Mesenchymal stem cell (in vitro differentiated cells and primary cell): ENCODE data around the gene ALG3.

Source experiments
- DNase-seq: peaks from one replicate; pipeline ENCODE4 v3.0.0-alpha.2; 2013
- H2AFZ ChIP-seq: one replicate; pipeline ENCODE4 v1.6.1; 2013; ENCODE audit warnings: low read depth, mild to moderate bottlenecking, control low read depth, inconsistent platforms, low read length, moderate library complexity
- H2AK5ac ChIP-seq: 2 replicates; pipeline ENCODE4 v1.6.1; 2013; ENCODE audit warnings: low read length, moderate library complexity, mild to moderate bottlenecking, inconsistent platforms; ENCODE audit not compliant: severe bottlenecking
- H2BK120ac ChIP-seq: one replicate; pipeline ENCODE4 v1.6.1; 2013; ENCODE audit warnings: low read depth, mild to moderate bottlenecking, inconsistent platforms, low read length, moderate library complexity
- H2BK12ac ChIP-seq, 2 experiments: one replicate each; pipeline ENCODE4 v1.6.1; 2013; ENCODE audit warnings: inconsistent platforms in 2 of 2, low read length in 2 of 2, mild to moderate bottlenecking in 2 of 2, moderate library complexity in 2 of 2, control low read depth in 1 of 2
- H2BK15ac ChIP-seq: one replicate; pipeline ENCODE4 v1.6.1; 2013; ENCODE audit warnings: mild to moderate bottlenecking, low read depth, inconsistent platforms; ENCODE audit not compliant: poor library complexity, severe bottlenecking
- H2BK5ac ChIP-seq: 2 replicates; pipeline ENCODE4 v1.6.1; 2013; ENCODE audit warnings: low read depth, mild to moderate bottlenecking, low read length, control low read depth, inconsistent platforms; ENCODE audit not compliant: poor library complexity, severe bottlenecking
- H3K14ac ChIP-seq, 2 experiments: one replicate each; pipeline ENCODE4 v1.6.1; 2013; ENCODE audit warnings: inconsistent platforms in 2 of 2, low read length in 2 of 2, control low read depth in 1 of 2, mild to moderate bottlenecking in 1 of 2, moderate library complexity in 1 of 2
- H3K18ac ChIP-seq, 2 experiments: one replicate each; pipeline ENCODE4 v1.6.1; 2013; ENCODE audit warnings: inconsistent platforms in 2 of 2, low read length in 2 of 2, control low read depth in 1 of 2, low read depth in 1 of 2, mild to moderate bottlenecking in 1 of 2
- H3K23ac ChIP-seq, 2 experiments: one replicate each; pipeline ENCODE4 v1.6.1; 2013; ENCODE audit warnings: inconsistent platforms in 2 of 2, low read length in 2 of 2, mild to moderate bottlenecking in 2 of 2, moderate library complexity in 2 of 2, control low read depth in 1 of 2
- H3K27ac ChIP-seq: 2 replicates; pipeline ENCODE4 v1.5.1; 2013; ENCODE audit warnings: mild to moderate bottlenecking, moderate library complexity, low read length, control low read depth, inconsistent platforms; ENCODE audit not compliant: poor library complexity, severe bottlenecking
- H3K27me3 ChIP-seq, 2 experiments: 2 replicates each; pipeline versions ENCODE4 v1.6.1 to v1.7.0; 2013; ENCODE audit warnings: low read length in 2 of 2, mild to moderate bottlenecking in 2 of 2, moderate library complexity in 2 of 2, control low read depth in 1 of 2, inconsistent platforms in 1 of 2; ENCODE audit not compliant: control insufficient read depth in 1 of 2, insufficient read depth in 1 of 2
- H3K36me3 ChIP-seq, 2 experiments: 2 replicates each; pipeline versions ENCODE4 v1.6.1 to v1.7.0; 2013; ENCODE audit warnings: low read length in 2 of 2, control low read depth in 1 of 2, inconsistent platforms in 1 of 2, low read depth in 1 of 2, mild to moderate bottlenecking in 1 of 2; ENCODE audit not compliant: insufficient read depth in 2 of 2, control insufficient read depth in 1 of 2
- H3K4ac ChIP-seq, 2 experiments: one replicate each; pipeline ENCODE4 v1.6.1; 2013; ENCODE audit warnings: inconsistent platforms in 2 of 2, low read length in 2 of 2, mild to moderate bottlenecking in 2 of 2, moderate library complexity in 2 of 2, control low read depth in 1 of 2, low read depth in 1 of 2
- H3K4me1 ChIP-seq: 2 replicates; pipeline ENCODE4 v1.6.1; 2013; ENCODE audit warnings: low read depth, low read length, control low read depth; ENCODE audit not compliant: control insufficient read depth, insufficient read depth
- H3K4me2 ChIP-seq: 2 replicates; pipeline ENCODE4 v1.6.1; 2013; ENCODE audit warnings: low read length, mild to moderate bottlenecking, inconsistent platforms; ENCODE audit not compliant: poor library complexity, severe bottlenecking
- H3K4me3 ChIP-seq, 2 experiments: 2 replicates each; pipeline versions ENCODE4 v1.5.1 to v1.7.0; 2013; ENCODE audit warnings: low read length in 2 of 2, mild to moderate bottlenecking in 2 of 2, control low read depth in 1 of 2, low read depth in 1 of 2; ENCODE audit not compliant: insufficient read depth in 1 of 2
- H3K79me1 ChIP-seq: replicated peaks from 2 replicates; pipeline ENCODE4 v1.6.1; 2013; ENCODE audit warnings: mild to moderate bottlenecking, control low read depth, low read length, inconsistent platforms; ENCODE audit not compliant: poor library complexity, severe bottlenecking
- H3K9ac ChIP-seq: 2 replicates; pipeline ENCODE4 v1.7.0; 2013; ENCODE audit warnings: mild to moderate bottlenecking, low read length, moderate library complexity
- H3K9me3 ChIP-seq: 2 replicates; pipeline ENCODE4 v1.7.0; 2013; ENCODE audit warnings: mild to moderate bottlenecking, low read length; ENCODE audit not compliant: control insufficient read depth
- H4K8ac ChIP-seq: one replicate; pipeline ENCODE4 v1.6.1; 2013; ENCODE audit warnings: inconsistent platforms, mild to moderate bottlenecking, low read length, moderate library complexity
- H4K91ac ChIP-seq: one replicate; pipeline ENCODE4 v1.6.1; 2013; ENCODE audit warnings: mild to moderate bottlenecking, low read length, inconsistent platforms
- WGBS: methylation state at CpG from one replicate; pipeline ENCODE4 v1.1.7; 2013; ENCODE audit warnings: mixed read lengths; 5-methylcytosine and 5-hydroxymethylcytosine counted together

ALG3 gene

GRCh38 chr3:184234671-184235380, 13.9 kb downstream of the ALG3 start:
- Histone ChIP-seq H3K4me1 (peaks cover 18% of the 10 kb centered on the region), H4K8ac (no peak overlapping the region), H4K91ac (no peak overlapping the region), H3K4me3 (no peak overlapping the region), H3K27ac (no peak overlapping the region), H3K14ac (no peak overlapping the region), H2BK12ac (no peak overlapping the region), H2BK5ac (peak overlapping the region; percentile 53), H3K9ac (no peak overlapping the region), H2BK15ac (no peak overlapping the region), H2AFZ (no peak overlapping the region), H2BK120ac (no peak overlapping the region), H3K23ac (no peak overlapping the region), H3K36me3 (no peaks in the 10 kb centered on the region), H3K27me3 (peaks cover 35 to 70% of the 10 kb centered on the region in 2 experiments), H3K79me1 (no peaks in the 10 kb centered on the region), H3K18ac (no peak overlapping the region), H3K9me3 (no peaks in the 10 kb centered on the region), H2AK5ac (no peak overlapping the region), H3K4me2 (no peak overlapping the region), H3K4ac (no peak overlapping the region)
- WGBS, result 83% methylated on average over 19 of the region's 19 CpGs
- DNase-seq, result no peak

- Histone ChIP-seq H3K79me1 (no peaks in the 10 kb centered on the region), H3K18ac (no peak overlapping the region), H3K23ac (no peak overlapping the region), H3K27ac (no peak overlapping the region), H2AK5ac (no peak overlapping the region), H3K14ac (peak overlapping the region in 1 of 2 experiments; percentile 30), H3K4me2 (no peak overlapping the region), H3K4me1 (peaks cover 24% of the 10 kb centered on the region), H4K8ac (no peak overlapping the region), H3K9me3 (no peaks in the 10 kb centered on the region), H2BK15ac (no peak overlapping the region), H2BK12ac (no peak overlapping the region), H3K36me3 (no peaks in the 10 kb centered on the region), H2BK120ac (no peak overlapping the region), H3K4ac (no peak overlapping the region), H3K4me3 (no peak overlapping the region), H3K9ac (no peak overlapping the region), H2AFZ (no peak overlapping the region), H3K27me3 (peaks cover 38 to 76% of the 10 kb centered on the region in 2 experiments), H4K91ac (no peak overlapping the region), H2BK5ac (no peak overlapping the region)
- WGBS, result 52% methylated on average over 4 of the region's 4 CpGs
- peak; percentile 68 for DNase-seq
Measured at GRCh38 chr3:184234224-184234623, 14.5 kb downstream of the ALG3 start.

GRCh38 chr3:184233127-184233843, 15.5 kb downstream of the ALG3 start:
- H3K18ac ChIP-seq, result no peak overlapping the region
- H2AFZ ChIP-seq, result no peak overlapping the region
- no peak overlapping the region for H2BK15ac ChIP-seq
- H3K4me1 ChIP-seq, result peaks cover 27% of the 10 kb centered on the region
- H3K9ac ChIP-seq, result no peak overlapping the region
- H3K23ac ChIP-seq, result no peak overlapping the region
- no peak overlapping the region for H2BK5ac ChIP-seq
- WGBS, result 87% methylated on average over 21 of the region's 23 CpGs
- no peak overlapping the region for H2AK5ac ChIP-seq
- no peak overlapping the region for H4K8ac ChIP-seq
- no peak overlapping the region for H3K4me3 ChIP-seq
- H3K4ac ChIP-seq, result no peak overlapping the region
- no peaks in the 10 kb centered on the region for H3K36me3 ChIP-seq
- no peak overlapping the region for H3K4me2 ChIP-seq
- H3K9me3 ChIP-seq, result no peaks in the 10 kb centered on the region
- no peak overlapping the region for H3K27ac ChIP-seq
- H3K14ac ChIP-seq, result no peak overlapping the region
- peaks cover 46 to 79% of the 10 kb centered on the region in 2 experiments for H3K27me3 ChIP-seq
- H2BK120ac ChIP-seq, result no peak overlapping the region
- no peaks in the 10 kb centered on the region for H3K79me1 ChIP-seq
- no peak overlapping the region for H4K91ac ChIP-seq
- DNase-seq, result no peak
- H2BK12ac ChIP-seq, result no peak overlapping the region

GRCh38 chr3:184231671-184232070, 17.1 kb downstream of the ALG3 start:
- WGBS, result 82% methylated on average over 3 of the region's 3 CpGs

More at GRCh38 chr3:184231671-184232070, 17.1 kb downstream of the ALG3 start:
- Histone ChIP-seq H2BK15ac (no peak overlapping the region), H3K27ac (no peak overlapping the region), H3K4ac (no peak overlapping the region), H4K91ac (no peak overlapping the region), H2BK5ac (no peak overlapping the region), H2AFZ (no peak overlapping the region), H3K4me3 (no peak overlapping the region), H3K4me1 (peaks cover 27% of the 10 kb centered on the region), H3K9me3 (no peaks in the 10 kb centered on the region), H3K27me3 (peaks cover 57 to 78% of the 10 kb centered on the region in 2 experiments), H2BK12ac (no peak overlapping the region), H3K9ac (no peak overlapping the region), H3K18ac (no peak overlapping the region), H2AK5ac (no peak overlapping the region), H3K4me2 (no peak overlapping the region), H2BK120ac (no peak overlapping the region), H3K79me1 (no peaks in the 10 kb centered on the region), H3K36me3 (no peaks in the 10 kb centered on the region), H3K14ac (no peak overlapping the region), H3K23ac (no peak overlapping the region), H4K8ac (no peak overlapping the region)
- no peak for DNase-seq
